Activated T-cell treated with anti-CD3 and anti-CD28 coated beads, Interleukin-2, amount 50 U/mL, for 1 hour (primary cell): Measurements from ENCODE around the gene ANKRD31.

Experiments used
- DNase-seq: peaks from one replicate; pipeline ENCODE4 v3.0.0-alpha.2; 2020

Gene ANKRD31

GRCh38 chr5:75054134-75054930 lies 182.3 kb downstream of the ANKRD31 start:
- no peak for DNase-seq

GRCh38 chr5:75053304-75054133 lies 183.2 kb downstream of the ANKRD31 start:
- DNase-seq: peak; percentile 72

GRCh38 chr5:75053054-75053303 lies 183.7 kb downstream of the ANKRD31 start:
- no peak for DNase-seq

- DNase-seq: peak; percentile 69
Observed at GRCh38 chr5:75052192-75053053, 184.3 kb downstream of the ANKRD31 start, which contains the start of gene GCNT4. Gene GCNT4, minus strand, starts transcription at chr5:75052558. Its CDS starts 22,521 bp downstream, at chr5:75030037.

GRCh38 chr5:75051217-75051751 lies 185.4 kb downstream of the ANKRD31 start:
- DNase-seq: peak; percentile 55

- peak; percentile 42 for DNase-seq
Observed at GRCh38 chr5:75050415-75050814, 186.3 kb downstream of the ANKRD31 start.

- DNase-seq: peak; percentile 66
Observed at GRCh38 chr5:75049456-75050351, 187.0 kb downstream of the ANKRD31 start.

- DNase-seq: no peak
Observed at GRCh38 chr5:75048457-75048953, 188.2 kb downstream of the ANKRD31 start.

- DNase-seq: no peak
Observed at GRCh38 chr5:75047356-75047755, 189.3 kb downstream of the ANKRD31 start.

GRCh38 chr5:75046366-75047142 lies 190.1 kb downstream of the ANKRD31 start:
- no peak for DNase-seq

GRCh38 chr5:75045071-75045470 lies 191.6 kb downstream of the ANKRD31 start:
- no peak for DNase-seq

- no peak for DNase-seq
Observed at GRCh38 chr5:75044406-75044805, 192.3 kb downstream of the ANKRD31 start.

- no peak for DNase-seq
Observed at GRCh38 chr5:75043633-75044264, 192.9 kb downstream of the ANKRD31 start.

GRCh38 chr5:75042522-75042921 lies 194.2 kb downstream of the ANKRD31 start:
- no peak for DNase-seq

- DNase-seq: no peak
Observed at GRCh38 chr5:75040973-75041372, 195.7 kb downstream of the ANKRD31 start.

- DNase-seq: no peak
Observed at GRCh38 chr5:75037106-75037505, 199.6 kb downstream of the ANKRD31 start.

- DNase-seq: no peak
Observed at GRCh38 chr5:75034137-75034739, 202.4 kb downstream of the ANKRD31 start.

GRCh38 chr5:75031366-75031765 lies 205.3 kb downstream of the ANKRD31 start:
- no peak for DNase-seq

GRCh38 chr5:75028090-75028489 lies 208.6 kb downstream of the ANKRD31 start:
- no peak for DNase-seq
